Esophagus squamous epithelium (tissue), 5 donors: ENCODE measurements around the gene STXBP3. TPM values are rescaled to one million over a fixed set of nuclear protein-coding genes. Genes with fewer than 3 reads are reported as not detected.

Source experiments
- DNase-seq: peaks from one replicate; lab custom pipeline; 2025; lab: John Stamatoyannopoulos, UW
- H3K27ac ChIP-seq, 4 donors: fragments of 200-600 bp; sonication (generic); one replicate each; pipeline ENCODE4 v1.5.1; 2016 to 2019; ENCODE audit warnings: mild to moderate bottlenecking in 1 of 4
- H3K27me3 ChIP-seq, 4 donors: fragments of 200-600 bp; sonication (generic); 1 replicate in 3 of 4; 2 replicates in 1 of 4; pipeline versions ENCODE4 v1.5.1 to v1.6.0; 2017 to 2021; ENCODE audit warnings: antibody characterized with exemption in 1 of 4
- H3K36me3 ChIP-seq, 3 donors: fragments of 200-600 bp; sonication (generic); one replicate each; pipeline ENCODE4 v1.5.1; 2016 to 2019
- H3K4me1 ChIP-seq, 3 donors: fragments of 200-600 bp; sonication (generic); one replicate each; pipeline ENCODE4 v1.5.1; 2017 to 2019
- H3K4me3 ChIP-seq, 4 donors: fragments of 200-600 bp; sonication (generic); 1 replicate in 3 of 4; 2 replicates in 1 of 4; pipeline ENCODE4 v1.5.1; 2016 to 2019; ENCODE audit warnings: mild to moderate bottlenecking in 2 of 4, moderate library complexity in 1 of 4
- H3K9me3 ChIP-seq, 3 donors: fragments of 200-600 bp; sonication (generic); one replicate each; pipeline ENCODE4 v1.5.1; 2016 to 2019
- CTCF ChIP-seq, 6 experiments: fragments of 450-650 bp in 4 of 6; fragments of 200-600 bp in 2 of 6; sonication (generic) in 2 of 6; IDR thresholded peaks; one replicate each; pipeline ENCODE4 v1.5.1; 2016 to 2019; ENCODE audit warnings: antibody characterized with exemption in 6 of 6, mild to moderate bottlenecking in 4 of 6, moderate library complexity in 4 of 6
- POLR2A ChIP-seq, 4 donors: fragments of 450-650 bp; IDR thresholded peaks; one replicate each; pipeline ENCODE4 v1.6.1; 2017; ENCODE audit warnings: antibody characterized with exemption in 4 of 4, mild to moderate bottlenecking in 4 of 4, moderate library complexity in 3 of 4
- WGBS, 2 donors: methylation state at CpG; one replicate each; pipeline ENCODE4 v1.1.5; 2018; 5-methylcytosine and 5-hydroxymethylcytosine counted together
- intact Hi-C: fragments of 100-400 bp; cut with DNase I; formaldehyde crosslinking; loops from one replicate; pipeline ENCODE4 v1.15.0; 2022
- total RNA-seq, 4 donors: library from RNA; depleted of rRNA; stranded (reverse); fragments of >200 nt; gene quantifications; one replicate each; pipeline ENCODE4 v1.1.0, GENCODE V29; 2016
- donor health status: DM: yes; HTN: yes; CAD: no.

The STXBP3 gene
- total RNA-seq, 4 donors from 2014 or later = 31.3 to 79.9 (median 45.3) TPM

GRCh38 chr1:108715932-108716331 is 30.5 kb upstream of the STXBP3 start:
- TF ChIP-seq POLR2A (IDR thresholded peaks at IDR 0.05) = no peak
- H3K27me3 ChIP-seq = peaks cover 0 to 12% (median 0%) of the 10 kb centered on the region in 4 donors
- H3K9me3 ChIP-seq = no peaks in the 10 kb centered on the region
- H3K4me1 ChIP-seq = no peaks in the 10 kb centered on the region
- intact Hi-C loops = no loop called here
- no peak for DNase-seq
- H3K27ac ChIP-seq = no peak overlapping the region
- no peaks in the 10 kb centered on the region for H3K36me3 ChIP-seq
- no peak overlapping the region for H3K4me3 ChIP-seq
- WGBS, 2 donors = 69 to 80% methylated on average over 2 to 5 of the region's 5 CpGs

GRCh38 chr1:108716437-108717230 is 29.8 kb upstream of the STXBP3 start:
- WGBS, 2 donors = 83 to 89% methylated on average over 2 of the region's 2 CpGs
- peaks cover 0 to 12% (median 0%) of the 10 kb centered on the region in 4 donors for H3K27me3 ChIP-seq
- no peak for DNase-seq
- intact Hi-C loops = no loop called here
- H3K4me3 ChIP-seq = no peak overlapping the region
- no peaks in the 10 kb centered on the region for H3K36me3 ChIP-seq
- no peak overlapping the region for H3K27ac ChIP-seq
- TF ChIP-seq CTCF (IDR thresholded peaks at IDR 0.05) = no peak
- TF ChIP-seq POLR2A (IDR thresholded peaks at IDR 0.05) = no peak
- no peaks in the 10 kb centered on the region for H3K9me3 ChIP-seq
- no peaks in the 10 kb centered on the region for H3K4me1 ChIP-seq

- TF ChIP-seq CTCF (IDR thresholded peaks at IDR 0.05) (no peak), POLR2A (IDR thresholded peaks at IDR 0.05) (no peak)
- Histone ChIP-seq H3K4me3 (no peak overlapping the region), H3K9me3 (no peaks in the 10 kb centered on the region), H3K27me3 (peaks cover 0 to 8% (median 0%) of the 10 kb centered on the region in 4 donors), H3K4me1 (no peaks in the 10 kb centered on the region), H3K36me3 (no peaks in the 10 kb centered on the region), H3K27ac (no peak overlapping the region)
- intact Hi-C loops = no loop called here
- WGBS, 2 donors = 87 to 89% methylated on average over 8 of the region's 9 CpGs
- DNase-seq = no peak
Observed at GRCh38 chr1:108717774-108718316, 28.6 kb upstream of the STXBP3 start.

- no peaks in the 10 kb centered on the region for H3K36me3 ChIP-seq
- H3K4me3 ChIP-seq = no peak overlapping the region
- H3K27me3 ChIP-seq = peaks cover 0 to 8% (median 0%) of the 10 kb centered on the region in 4 donors
- H3K27ac ChIP-seq = no peak overlapping the region
- no peak for TF ChIP-seq POLR2A (IDR thresholded peaks at IDR 0.05)
- no peak for TF ChIP-seq CTCF (IDR thresholded peaks at IDR 0.05)
- H3K9me3 ChIP-seq = no peaks in the 10 kb centered on the region
- no peak for DNase-seq
- intact Hi-C loops = no loop called here
- H3K4me1 ChIP-seq = no peaks in the 10 kb centered on the region
- 46 to 55% methylated on average over 6 of the region's 6 CpGs for WGBS, 2 donors
Observed at GRCh38 chr1:108718927-108719655, 27.4 kb upstream of the STXBP3 start.

- Histone ChIP-seq H3K9me3 (no peaks in the 10 kb centered on the region), H3K27ac (no peak overlapping the region), H3K36me3 (no peaks in the 10 kb centered on the region), H3K4me1 (no peaks in the 10 kb centered on the region), H3K27me3 (peaks cover 0 to 8% (median 0%) of the 10 kb centered on the region in 4 donors), H3K4me3 (no peak overlapping the region)
- no peak for TF ChIP-seq CTCF (IDR thresholded peaks at IDR 0.05)
- TF ChIP-seq POLR2A (IDR thresholded peaks at IDR 0.05) = no peak
- intact Hi-C loops = no loop called here
- 49 to 64% methylated on average over 6 to 8 of the region's 8 CpGs for WGBS, 2 donors
- no peak for DNase-seq
Observed at GRCh38 chr1:108719656-108720435, 26.6 kb upstream of the STXBP3 start.
